ENCODE results near the gene ALCAM. TPM values are rescaled to one million over a fixed set of nuclear protein-coding genes. Genes with fewer than 3 reads are reported as not detected.

Gene ALCAM
- total and polyA plus RNA-seq, 2 of the 8 experiments (the other 6 are each of a cell fraction or from before 2014, with no cell fraction given): 10.8 to 33.0 TPM

DNA sequence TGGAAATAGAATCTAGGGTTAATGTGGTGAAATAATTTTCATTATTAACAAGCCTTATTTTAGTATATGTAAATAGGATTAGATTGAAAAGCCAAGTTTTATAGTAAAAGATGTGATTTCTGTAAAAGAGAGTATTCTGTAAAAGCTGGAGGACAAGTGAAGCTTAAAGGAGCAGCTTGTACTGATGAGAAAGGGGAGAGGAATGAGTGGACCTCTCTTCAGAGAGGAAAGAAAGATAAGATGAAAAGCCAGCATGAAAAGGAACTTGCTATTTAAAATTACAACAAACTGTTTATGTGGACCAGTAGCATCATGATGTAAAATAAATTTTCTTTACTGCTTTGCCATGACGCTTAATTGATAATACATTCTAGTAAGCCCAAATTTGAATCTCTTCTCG lies 18.5 kb downstream of the ALCAM start (continued):
- TF ChIP-seq E2F6 (IDR thresholded peaks at IDR 0.05) (no peak), JUN (IDR thresholded peaks at IDR 0.05; ENCODE audit: low read depth, low read length) (no peak), SUZ12 (IDR thresholded peaks at IDR 0.05; ENCODE audit: low read length) (no peak), CREB1 (IDR thresholded peaks at IDR 0.05) (no peak), YY1 (IDR thresholded peaks at IDR 0.05; ENCODE audit: low read depth, low read length) (no peak)

Data from H1 (cell line).